ENCODE measurements around the gene NEU2.

- TF ChIP-seq CTCF (IDR thresholded peaks at IDR 0.05; ENCODE audit: low read depth, low read length, poor library complexity, severe bottlenecking) (no peak), EZH2phosphoT487 (IDR thresholded peaks at IDR 0.05; ENCODE audit: borderline replicate concordance, low read length) (no peak)
Measured at GRCh38 chr2:233081731-233082221, 49.3 kb downstream of the NEU2 start.
